Right kidney (tissue), 1 donor: ENCODE data around the gene LMF1.
"Not testable (repeated sequence)": the region's sequence is repeated elsewhere in the genome, so short reads cannot be mapped to it uniquely, and the experiment has no call there.

Experiments used
- DNase-seq: peaks from one replicate; pipeline ENCODE4 v3.0.0-alpha.2; 2016

Gene LMF1

GRCh38 chr16:950733-951573, 19.8 kb downstream of the LMF1 start:
- DNase-seq, result not testable (repeated sequence)

GRCh38 chr16:948767-949166, 22.0 kb downstream of the LMF1 start:
- not testable (repeated sequence) for DNase-seq

- DNase-seq, result not testable (repeated sequence)
Measured at GRCh38 chr16:947922-948303, 22.9 kb downstream of the LMF1 start.

GRCh38 chr16:947255-947921, 23.4 kb downstream of the LMF1 start:
- DNase-seq, result no peak

- DNase-seq, result no peak
Measured at GRCh38 chr16:946048-946395, 24.8 kb downstream of the LMF1 start.

- no peak for DNase-seq
Measured at GRCh38 chr16:945271-946047, 25.3 kb downstream of the LMF1 start.

- no peak for DNase-seq
Measured at GRCh38 chr16:943971-944370, 26.8 kb downstream of the LMF1 start.

GRCh38 chr16:942436-943060, 28.2 kb downstream of the LMF1 start:
- no peak for DNase-seq

GRCh38 chr16:939941-940340, 30.8 kb downstream of the LMF1 start:
- no peak for DNase-seq

- no peak for DNase-seq
Measured at GRCh38 chr16:939311-939710, 31.5 kb downstream of the LMF1 start.

GRCh38 chr16:938752-939151, 32.0 kb downstream of the LMF1 start:
- no peak for DNase-seq

GRCh38 chr16:938136-938535, 32.6 kb downstream of the LMF1 start:
- no peak for DNase-seq

- DNase-seq, result no peak
Measured at GRCh38 chr16:937723-938122, 33.1 kb downstream of the LMF1 start.

- no peak for DNase-seq
Measured at GRCh38 chr16:937311-937710, 33.5 kb downstream of the LMF1 start.

GRCh38 chr16:935684-936083, 35.1 kb downstream of the LMF1 start:
- no peak for DNase-seq

GRCh38 chr16:934178-934577, 36.6 kb downstream of the LMF1 start:
- no peak for DNase-seq

GRCh38 chr16:933581-933980, 37.2 kb downstream of the LMF1 start:
- DNase-seq, result no peak

- DNase-seq, result no peak
Measured at GRCh38 chr16:932831-933330, 37.9 kb downstream of the LMF1 start.

- DNase-seq, result peak; percentile 39
Measured at GRCh38 chr16:931626-932500, 38.9 kb downstream of the LMF1 start.

- DNase-seq, result no peak
Measured at GRCh38 chr16:931171-931570, 39.6 kb downstream of the LMF1 start.

GRCh38 chr16:930511-930910, 40.3 kb downstream of the LMF1 start:
- no peak for DNase-seq

- no peak for DNase-seq
Measured at GRCh38 chr16:930076-930475, 40.7 kb downstream of the LMF1 start.
